Activated T-helper 17 cell treated with anti-CD3 and anti-CD28 coated beads, Interleukin-2, amount 50 U/mL, for 72 hours (primary cell): ENCODE measurements around the gene FANCE. TPM values are rescaled to one million over a fixed set of nuclear protein-coding genes. Genes with fewer than 3 reads are reported as not detected.

Experiments
- ATAC-seq: fragments of 150-1000 bp; cut with Tn5 transposase; replicated peaks from 2 replicates; pipeline ENCODE4 v1.10.0; 2021; ENCODE audit warnings: mild to moderate bottlenecking, moderate library complexity
- H3K27ac Mint-ChIP-seq: one replicate; pipeline ENCODE4 v1.8.0; 2022; ENCODE audit warnings: mixed read lengths
- H3K27me3 Mint-ChIP-seq: one replicate; pipeline ENCODE4 v1.8.0; 2022; ENCODE audit warnings: mixed read lengths
- H3K36me3 Mint-ChIP-seq: one replicate; pipeline ENCODE4 v1.8.0; 2022; ENCODE audit warnings: low read depth, mild to moderate bottlenecking, mixed read lengths
- H3K4me1 Mint-ChIP-seq: one replicate; pipeline ENCODE4 v1.8.0; 2022; ENCODE audit warnings: mixed read lengths
- H3K4me3 Mint-ChIP-seq: one replicate; pipeline ENCODE4 v1.8.0; 2022; ENCODE audit warnings: mild to moderate bottlenecking, mixed read lengths
- H3K9me3 Mint-ChIP-seq: one replicate; pipeline ENCODE4 v1.8.0; 2022; ENCODE audit warnings: mixed read lengths
- total RNA-seq, 2 donors: library from RNA; stranded (reverse); gene quantifications; one replicate each; pipeline ENCODE4 v1.2.3, GENCODE V29; 2022

Gene FANCE
- total RNA-seq, 2 donors from 2014 or later: 8.4 to 18.2 TPM

DNA sequence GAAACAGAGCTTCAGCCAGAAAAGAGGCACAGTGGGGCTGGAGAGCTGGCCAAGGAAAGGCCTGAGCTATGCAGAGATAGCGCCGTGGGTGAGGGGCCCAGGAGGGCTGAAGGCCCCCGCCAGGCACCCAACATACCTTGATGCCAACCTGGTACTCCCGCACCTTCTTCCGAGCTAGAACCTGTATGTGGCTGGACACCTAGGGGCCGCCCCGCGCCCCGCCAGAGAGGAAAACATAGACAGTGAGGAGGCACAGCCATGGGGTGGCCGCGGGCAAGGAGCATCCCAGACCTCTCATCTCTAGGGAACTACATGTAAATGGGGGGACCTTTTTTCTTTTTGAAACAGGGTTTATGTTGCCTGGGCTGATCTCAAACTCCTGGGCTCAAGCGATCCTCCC, 28.0 kb downstream of the FANCE start:
- no peaks in the 10 kb centered on the region for H3K4me1 Mint-ChIP-seq
- no peak for ATAC-seq
- H3K36me3 Mint-ChIP-seq: no peaks in the 10 kb centered on the region
- H3K9me3 Mint-ChIP-seq: no peaks in the 10 kb centered on the region
- no peak overlapping the region for H3K27ac Mint-ChIP-seq
- H3K4me3 Mint-ChIP-seq: no peak overlapping the region
- H3K27me3 Mint-ChIP-seq: no peaks in the 10 kb centered on the region

DNA sequence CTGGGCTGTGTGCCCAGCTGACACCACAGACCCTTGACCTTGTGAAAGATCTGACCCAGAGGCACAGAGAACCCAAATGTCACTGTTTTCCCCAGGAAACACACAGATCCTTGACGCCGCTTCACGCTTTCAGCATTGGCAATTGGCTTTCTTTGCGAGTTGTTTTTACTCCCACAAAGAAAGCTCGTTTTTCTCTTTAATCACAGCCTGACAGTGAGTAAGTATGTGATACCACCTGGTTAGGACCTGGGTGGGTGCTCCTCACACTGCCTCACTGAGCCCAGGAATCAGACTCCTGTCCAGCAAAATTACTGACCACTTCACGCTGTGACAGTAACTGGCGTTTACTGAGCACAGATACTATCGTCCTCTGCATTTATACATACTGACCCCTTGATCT, 29.1 kb downstream of the FANCE start:
- no peaks in the 10 kb centered on the region for H3K4me1 Mint-ChIP-seq
- H3K27me3 Mint-ChIP-seq: no peaks in the 10 kb centered on the region
- peak overlapping the region; percentile 24 for H3K27ac Mint-ChIP-seq
- no peak overlapping the region for H3K4me3 Mint-ChIP-seq
- ATAC-seq: no peak
- no peaks in the 10 kb centered on the region for H3K9me3 Mint-ChIP-seq
- no peaks in the 10 kb centered on the region for H3K36me3 Mint-ChIP-seq

DNA sequence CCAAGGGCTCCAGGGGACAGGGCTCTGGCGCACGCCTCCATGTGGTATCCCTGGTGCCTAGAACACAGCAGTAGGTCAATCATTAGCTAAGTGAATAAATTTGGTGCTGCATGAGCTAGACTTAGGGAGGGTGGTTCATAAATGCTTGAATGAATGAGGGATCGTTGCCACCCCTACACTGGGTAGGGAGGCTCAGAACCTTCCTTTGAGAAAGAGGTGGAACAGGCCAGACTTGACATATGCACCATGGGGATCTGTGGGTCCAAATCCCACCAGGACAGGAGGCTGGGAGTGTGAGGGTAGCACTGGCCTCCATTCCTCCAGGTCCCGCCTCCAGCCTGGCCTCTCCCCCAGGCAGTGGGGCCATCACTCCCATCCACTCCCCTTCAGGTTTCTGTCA, 30.9 kb downstream of the FANCE start:
- ATAC-seq: no peak
- H3K9me3 Mint-ChIP-seq: no peaks in the 10 kb centered on the region
- no peaks in the 10 kb centered on the region for H3K36me3 Mint-ChIP-seq
- H3K27ac Mint-ChIP-seq: no peak overlapping the region
- H3K4me1 Mint-ChIP-seq: peaks cover 2% of the 10 kb centered on the region
- no peak overlapping the region for H3K4me3 Mint-ChIP-seq
- H3K27me3 Mint-ChIP-seq: no peaks in the 10 kb centered on the region

DNA sequence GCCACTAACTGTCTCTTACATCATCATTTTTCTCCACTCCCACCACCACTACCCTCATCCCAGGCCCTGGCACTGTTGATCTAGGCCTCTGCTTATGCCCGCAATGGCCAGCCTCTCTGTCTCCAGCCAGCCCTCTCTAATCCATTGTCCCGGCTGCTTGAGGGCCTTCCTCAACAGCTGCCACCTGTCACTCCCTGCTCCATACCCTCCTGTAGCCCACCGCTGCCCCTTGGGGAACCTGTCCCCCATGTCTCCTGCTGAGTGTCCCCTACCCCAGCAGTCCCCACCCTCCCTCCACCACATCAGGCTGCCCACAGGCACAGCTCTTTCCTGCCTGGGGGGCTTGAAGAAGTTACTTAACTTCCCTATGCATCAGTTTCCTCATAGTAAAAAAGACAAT, 31.4 kb downstream of the FANCE start:
- no peak overlapping the region for H3K4me3 Mint-ChIP-seq
- no peaks in the 10 kb centered on the region for H3K27me3 Mint-ChIP-seq
- no peak for ATAC-seq

DNA sequence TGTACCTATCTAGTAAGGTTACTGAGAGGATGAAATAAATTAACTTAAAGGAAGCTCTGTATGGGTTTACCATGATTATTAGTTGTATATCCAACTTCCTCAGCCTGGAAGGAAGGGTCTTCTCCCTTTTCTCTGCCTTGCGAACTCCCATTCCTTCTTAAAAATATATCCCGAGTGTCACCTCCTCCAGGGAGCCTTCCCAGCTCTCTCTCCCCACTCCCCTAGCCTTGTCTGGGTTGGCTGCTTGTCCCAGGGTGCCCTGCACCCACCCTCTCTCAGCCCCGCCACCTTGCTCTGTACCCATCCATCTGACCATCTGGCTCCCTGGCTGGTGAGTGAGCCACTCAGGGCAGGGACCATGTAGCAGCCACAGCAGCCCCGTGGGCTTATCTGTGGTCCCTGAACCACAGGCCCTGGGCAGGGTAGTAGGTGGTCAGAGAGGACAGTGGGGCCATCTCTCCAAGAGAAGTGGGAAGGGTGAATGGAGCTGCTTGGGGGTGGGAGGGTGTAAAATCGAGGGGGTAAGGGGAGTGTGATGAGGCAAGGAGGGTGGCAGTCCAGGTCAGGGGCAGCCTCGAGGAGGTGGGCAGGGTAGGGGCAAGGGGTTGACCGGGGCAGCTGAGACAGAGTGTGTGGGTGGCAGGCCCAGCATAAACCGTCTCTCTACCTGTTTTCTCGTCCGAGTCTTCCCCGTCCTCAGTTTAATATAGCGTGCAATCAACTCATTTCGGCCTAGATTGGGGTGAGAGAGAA, 31.9 kb downstream of the FANCE start:
- Mint-ChIP-seq H3K36me3 (no peaks in the 10 kb centered on the region), H3K9me3 (no peaks in the 10 kb centered on the region), H3K27me3 (no peaks in the 10 kb centered on the region), H3K4me1 (peaks cover 6% of the 10 kb centered on the region), H3K27ac (no peak overlapping the region), H3K4me3 (no peak overlapping the region)
- no peak for ATAC-seq

More for the DNA sequence above, 31.4 kb downstream of the FANCE start:
- Mint-ChIP-seq H3K4me1 (peaks cover 6% of the 10 kb centered on the region), H3K9me3 (no peaks in the 10 kb centered on the region), H3K27ac (no peak overlapping the region), H3K36me3 (no peaks in the 10 kb centered on the region)

DNA sequence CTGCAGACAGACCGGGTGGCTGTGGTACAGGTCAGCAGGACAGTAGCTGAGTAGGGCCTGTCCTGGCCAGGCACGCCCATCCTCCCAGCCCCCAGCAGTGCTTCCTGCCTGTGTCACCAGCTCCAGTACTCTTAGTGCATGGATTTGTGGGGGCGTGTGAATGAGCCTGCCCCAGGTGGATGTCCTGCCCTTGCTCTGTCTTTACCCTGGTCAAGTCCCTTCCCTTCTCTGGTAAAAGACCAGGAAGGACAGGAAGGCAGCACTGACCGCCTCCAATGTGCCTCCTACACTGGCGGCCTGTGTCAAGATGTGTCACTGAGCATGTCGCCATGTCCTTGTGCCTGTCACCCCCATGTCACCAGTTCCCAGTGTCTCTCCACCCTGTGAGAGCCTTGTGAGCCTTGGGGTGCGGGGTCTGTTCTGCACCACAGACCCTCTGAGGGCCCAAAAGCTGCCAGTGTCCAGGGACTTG, 32.8 kb downstream of the FANCE start:
- H3K27ac Mint-ChIP-seq: no peak overlapping the region
- peaks cover 6% of the 10 kb centered on the region for H3K4me1 Mint-ChIP-seq
- H3K36me3 Mint-ChIP-seq: no peaks in the 10 kb centered on the region
- ATAC-seq: no peak
- no peaks in the 10 kb centered on the region for H3K9me3 Mint-ChIP-seq
- H3K27me3 Mint-ChIP-seq: no peaks in the 10 kb centered on the region
- H3K4me3 Mint-ChIP-seq: no peak overlapping the region

DNA sequence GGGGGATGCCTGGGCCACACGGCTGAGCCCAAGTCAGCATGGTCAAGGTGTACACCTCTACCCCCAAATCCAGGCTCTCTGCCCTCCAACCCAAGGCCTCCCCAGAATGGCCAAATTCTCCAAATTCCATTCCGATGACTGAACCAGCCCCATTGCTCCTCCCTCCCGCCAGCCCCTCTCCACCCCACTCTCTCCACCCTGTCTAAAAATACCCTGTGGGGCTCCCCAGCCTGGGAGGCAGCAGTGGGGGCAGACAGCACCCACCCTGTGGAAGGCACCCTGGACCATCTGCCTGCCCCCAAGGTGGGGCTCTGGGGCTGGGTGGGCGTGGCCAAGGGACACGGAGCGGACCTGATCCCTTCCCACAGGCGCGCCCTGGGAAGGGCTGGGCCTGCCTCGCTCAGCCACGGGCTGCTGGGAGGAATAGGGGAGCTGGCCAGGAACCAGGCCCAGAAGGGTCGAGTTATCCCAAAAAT, 33.3 kb downstream of the FANCE start:
- no peaks in the 10 kb centered on the region for H3K27me3 Mint-ChIP-seq
- no peak for ATAC-seq
- no peaks in the 10 kb centered on the region for H3K36me3 Mint-ChIP-seq
- H3K4me3 Mint-ChIP-seq: no peak overlapping the region
- H3K27ac Mint-ChIP-seq: no peak overlapping the region
- peaks cover 6% of the 10 kb centered on the region for H3K4me1 Mint-ChIP-seq
- no peaks in the 10 kb centered on the region for H3K9me3 Mint-ChIP-seq

DNA sequence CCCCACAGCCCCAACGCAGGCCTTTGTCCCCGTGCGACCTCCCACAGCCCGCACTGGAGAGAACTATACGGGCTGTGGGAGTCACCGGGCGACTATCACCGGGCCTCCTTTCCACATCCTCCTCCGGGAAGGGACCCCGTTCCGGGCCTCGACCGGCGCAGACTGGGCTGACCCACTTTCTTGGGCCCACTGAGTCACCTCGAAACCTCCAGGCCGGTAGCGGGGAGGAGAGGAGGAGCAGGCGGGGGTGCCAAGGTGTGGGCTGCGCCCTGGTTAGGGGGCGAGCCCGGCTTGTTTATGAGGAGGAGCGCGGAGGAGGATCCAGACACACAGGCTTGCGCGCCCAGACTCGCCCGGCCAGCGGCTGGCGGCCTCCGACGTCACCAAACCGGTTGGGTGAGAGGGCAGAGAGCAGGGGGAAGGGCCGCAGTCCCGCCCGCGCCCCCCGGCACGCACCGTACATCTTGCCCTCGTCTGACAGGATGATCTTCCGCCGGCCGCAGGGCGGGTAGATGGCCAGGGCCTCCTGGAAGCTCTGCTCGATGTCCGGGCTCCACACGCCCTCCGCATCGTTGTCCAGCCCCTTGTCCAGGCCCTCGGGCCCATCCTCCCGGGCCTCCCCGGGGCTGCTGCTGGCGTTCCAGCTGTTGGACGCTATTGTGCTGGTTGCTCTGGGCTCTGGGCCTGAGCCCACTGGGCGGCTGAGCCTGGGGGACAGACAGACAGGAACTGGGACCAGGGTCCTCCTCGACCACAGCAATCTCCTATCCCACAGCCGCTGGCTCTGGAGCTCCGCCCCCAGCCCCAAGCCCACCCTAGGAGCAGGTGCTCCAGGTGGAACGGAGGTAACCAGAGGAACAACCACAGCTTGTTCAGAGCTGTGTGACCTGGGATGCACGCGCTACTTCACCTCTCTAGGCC, 34.1 kb downstream of the FANCE start:
- Mint-ChIP-seq H3K27ac (no peak overlapping the region), H3K27me3 (no peaks in the 10 kb centered on the region), H3K9me3 (no peaks in the 10 kb centered on the region), H3K4me3 (no peak overlapping the region), H3K36me3 (no peaks in the 10 kb centered on the region), H3K4me1 (peaks cover 6% of the 10 kb centered on the region)
- peak; percentile 35 for ATAC-seq

DNA sequence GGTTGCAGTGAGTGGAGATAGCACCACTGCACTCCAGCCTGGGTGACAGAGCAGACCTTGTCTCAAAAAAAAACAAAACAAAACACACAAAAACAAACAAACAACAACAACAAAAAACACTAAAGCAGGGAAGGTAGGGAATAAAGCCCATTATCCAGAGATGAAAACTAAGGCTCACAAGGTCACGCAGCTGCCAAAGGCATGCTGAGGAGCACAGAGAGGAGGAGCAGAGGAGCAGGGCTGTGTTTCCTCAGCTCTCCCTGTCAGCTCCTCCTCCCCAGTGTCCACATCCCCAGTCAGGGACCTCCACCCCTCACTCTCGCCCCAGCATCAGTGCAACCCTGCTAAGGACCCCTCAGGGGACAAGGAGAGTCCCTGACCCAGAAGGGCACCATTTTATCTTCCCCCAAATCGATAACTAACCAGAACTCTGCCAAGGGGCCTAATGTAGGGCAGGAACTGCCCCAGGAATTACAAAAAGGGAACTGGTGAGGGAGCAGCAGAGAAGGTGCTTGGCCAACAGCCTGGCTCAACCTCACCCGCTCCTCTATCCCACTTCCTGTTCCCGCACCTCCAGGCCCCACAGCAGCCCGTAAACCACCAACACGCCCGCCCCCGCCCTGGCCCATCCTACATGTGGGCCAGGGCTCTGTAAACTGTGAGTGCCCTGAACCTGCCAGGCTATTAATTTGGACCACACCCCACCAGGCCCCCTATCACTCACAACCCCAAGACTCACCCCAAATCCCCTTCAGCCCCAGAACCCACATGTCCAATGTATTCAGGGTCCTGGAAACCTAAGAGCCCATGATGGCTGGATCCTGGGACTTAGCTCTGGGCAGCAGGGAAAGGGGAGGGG, 35.7 kb downstream of the FANCE start:
- no peaks in the 10 kb centered on the region for H3K36me3 Mint-ChIP-seq
- H3K4me1 Mint-ChIP-seq: peaks cover 6% of the 10 kb centered on the region
- H3K9me3 Mint-ChIP-seq: no peaks in the 10 kb centered on the region
- H3K27ac Mint-ChIP-seq: peak overlapping the region; percentile 85
- no peaks in the 10 kb centered on the region for H3K27me3 Mint-ChIP-seq
- no peak overlapping the region for H3K4me3 Mint-ChIP-seq
- no peak for ATAC-seq

DNA sequence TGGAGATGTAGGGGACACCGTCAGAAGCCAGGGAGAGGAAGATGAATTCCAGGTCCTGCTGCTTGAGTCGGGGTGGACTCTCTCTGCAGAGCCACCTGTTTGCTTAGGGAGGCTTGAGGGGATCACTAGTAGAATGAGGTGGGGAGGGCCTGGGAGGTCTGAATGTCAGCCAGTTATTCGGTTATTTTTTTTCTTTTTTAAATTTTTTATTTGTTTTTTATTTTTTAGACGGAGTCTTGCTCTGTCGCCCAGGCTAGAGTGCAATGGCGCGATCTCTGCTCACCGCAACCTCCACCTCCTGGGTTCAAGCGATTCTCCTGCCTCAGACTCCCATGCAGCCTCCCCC, 36.4 kb downstream of the FANCE start:
- no peaks in the 10 kb centered on the region for H3K27me3 Mint-ChIP-seq
- no peaks in the 10 kb centered on the region for H3K36me3 Mint-ChIP-seq
- no peak overlapping the region for H3K4me3 Mint-ChIP-seq
- no peak for ATAC-seq
- H3K4me1 Mint-ChIP-seq: peaks cover 11% of the 10 kb centered on the region
- H3K9me3 Mint-ChIP-seq: no peaks in the 10 kb centered on the region
- H3K27ac Mint-ChIP-seq: peak overlapping the region; percentile 85

DNA sequence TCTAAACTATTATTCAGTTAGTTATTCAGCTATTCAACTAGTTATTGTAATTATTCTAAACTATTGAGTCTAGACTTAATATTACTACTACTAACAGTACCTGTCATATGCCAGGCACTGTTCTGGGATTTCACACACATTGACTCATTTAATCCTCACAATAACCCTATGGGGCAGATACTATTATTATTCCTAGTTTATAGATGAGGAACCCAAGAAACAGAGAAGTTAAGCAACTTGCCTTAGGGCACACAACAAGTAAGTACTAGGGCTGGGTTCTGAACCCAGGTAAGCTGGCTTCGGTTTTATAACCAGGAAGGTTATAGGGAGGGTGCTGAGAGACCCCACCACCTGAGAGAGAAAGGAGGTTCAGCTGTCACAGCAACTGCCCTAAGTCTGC, 36.9 kb downstream of the FANCE start:
- Mint-ChIP-seq H3K9me3 (no peaks in the 10 kb centered on the region), H3K4me3 (no peak overlapping the region), H3K27ac (no peak overlapping the region), H3K27me3 (no peaks in the 10 kb centered on the region), H3K36me3 (no peaks in the 10 kb centered on the region), H3K4me1 (peaks cover 15% of the 10 kb centered on the region)
- ATAC-seq: no peak

DNA sequence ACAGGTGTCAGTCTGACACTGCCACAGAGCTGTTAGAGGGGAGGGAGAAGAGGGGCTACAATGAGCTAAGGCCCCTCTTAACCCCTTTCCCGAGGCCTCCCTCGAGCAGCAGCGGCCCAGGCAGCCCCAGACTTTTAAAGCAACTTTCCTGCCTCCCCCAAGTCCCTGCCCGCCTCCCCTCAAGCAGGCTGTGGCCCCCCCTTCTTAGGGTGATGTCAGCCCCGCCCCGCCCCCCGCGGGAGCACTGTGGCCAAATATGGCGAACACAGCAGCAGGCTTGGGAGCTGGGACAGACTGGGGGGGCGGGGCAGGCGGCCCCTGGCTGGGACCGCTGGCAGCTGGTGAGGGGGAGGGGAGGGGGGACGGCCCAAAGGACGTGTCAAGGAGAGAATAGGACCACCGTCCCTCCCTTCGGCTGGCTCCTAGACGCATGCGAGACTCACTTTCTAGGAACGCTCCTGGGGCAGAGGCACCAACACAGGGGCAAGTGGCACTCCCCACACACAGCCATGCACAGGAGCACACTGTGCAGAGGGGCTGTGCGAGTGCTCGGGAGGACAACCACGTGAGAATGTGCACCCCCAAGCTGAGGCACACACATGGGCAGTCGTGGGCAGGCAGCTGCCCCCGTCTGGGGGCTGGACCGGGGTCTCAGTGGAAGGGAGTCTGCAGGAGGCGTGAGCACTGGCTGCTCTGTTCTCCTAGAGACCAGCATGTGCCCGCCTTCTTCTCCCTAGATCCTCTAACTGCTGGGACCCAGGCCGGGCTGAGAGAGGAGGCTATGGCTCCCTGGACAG, 38.1 kb downstream of the FANCE start:
- Mint-ChIP-seq H3K4me1 (peaks cover 17% of the 10 kb centered on the region), H3K27ac (no peak overlapping the region), H3K36me3 (no peaks in the 10 kb centered on the region), H3K4me3 (no peak overlapping the region), H3K9me3 (no peaks in the 10 kb centered on the region), H3K27me3 (no peaks in the 10 kb centered on the region)
- no peak for ATAC-seq

DNA sequence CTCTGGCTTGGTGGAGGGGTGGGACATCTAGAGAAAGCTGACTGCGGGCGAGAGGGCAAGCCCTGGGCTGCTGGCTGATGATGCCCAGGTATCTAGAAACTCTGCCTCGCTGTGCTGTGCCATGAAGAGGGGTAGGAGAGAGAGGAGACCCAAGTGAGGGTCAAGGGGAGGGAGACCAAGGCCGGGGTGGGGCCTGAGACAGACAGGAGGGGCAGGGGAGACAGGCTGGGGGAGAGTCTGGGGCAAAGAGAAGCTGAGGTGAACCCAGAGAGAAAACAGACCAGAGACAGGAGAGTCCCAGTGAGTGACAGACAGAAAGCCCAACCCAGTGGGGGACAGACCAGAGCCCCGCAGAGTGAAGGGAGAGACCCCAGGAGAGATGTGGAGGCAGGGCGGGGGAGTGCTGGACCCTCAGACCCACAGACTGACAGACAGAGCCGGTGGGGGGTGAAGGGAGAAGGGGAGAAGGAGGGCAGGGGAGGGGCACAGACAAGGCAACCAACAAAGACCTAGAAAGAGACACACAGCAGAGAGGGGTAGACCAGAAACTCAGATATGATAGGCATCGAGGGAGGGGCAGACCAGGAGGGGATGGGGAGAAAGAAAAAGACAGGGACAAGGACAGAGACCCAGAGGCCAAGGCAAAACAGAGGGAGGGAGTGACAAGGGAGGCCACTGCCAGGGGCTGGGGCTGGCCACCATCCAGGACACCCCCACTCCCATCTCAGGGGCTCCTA, 38.9 kb downstream of the FANCE start:
- Mint-ChIP-seq H3K36me3 (no peaks in the 10 kb centered on the region), H3K27ac (no peak overlapping the region), H3K4me3 (no peak overlapping the region), H3K9me3 (no peaks in the 10 kb centered on the region), H3K27me3 (no peaks in the 10 kb centered on the region), H3K4me1 (peaks cover 17% of the 10 kb centered on the region)
- no peak for ATAC-seq
